NCI-H1694 (cell line): ENCODE measurements around the gene SLC5A1.
"Not testable (repeated sequence)": the region's sequence is repeated elsewhere in the genome, so short reads cannot be mapped to it uniquely, and the experiment has no call there.

Source experiments
- DNase-seq: peaks from one replicate; lab custom pipeline; 2025; lab: John Stamatoyannopoulos, UW

The SLC5A1 gene

GRCh38 chr22:32144496-32145274 is 101.6 kb downstream of the SLC5A1 start:
- DNase-seq, result no peak

DNA sequence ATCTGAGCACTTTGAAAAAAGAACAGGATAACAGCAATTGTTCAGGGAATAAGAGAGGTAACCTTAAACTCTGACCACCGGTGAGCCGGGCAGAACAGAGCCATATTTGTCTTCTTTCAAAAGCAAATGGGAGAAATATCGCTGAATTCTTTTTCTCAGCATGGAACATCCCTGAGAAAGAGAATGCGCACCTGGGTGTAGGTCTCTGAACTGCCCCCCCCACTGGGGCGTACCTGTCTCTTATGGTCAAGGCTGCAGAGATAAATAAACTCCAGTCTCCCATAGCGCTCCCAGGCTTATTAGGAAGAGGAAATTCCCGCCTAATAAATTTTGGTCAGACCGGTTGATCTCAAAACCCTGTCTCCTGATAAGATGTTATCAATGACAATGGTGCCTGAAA is 104.1 kb downstream of the SLC5A1 start:
- DNase-seq, result not testable (repeated sequence)

DNA sequence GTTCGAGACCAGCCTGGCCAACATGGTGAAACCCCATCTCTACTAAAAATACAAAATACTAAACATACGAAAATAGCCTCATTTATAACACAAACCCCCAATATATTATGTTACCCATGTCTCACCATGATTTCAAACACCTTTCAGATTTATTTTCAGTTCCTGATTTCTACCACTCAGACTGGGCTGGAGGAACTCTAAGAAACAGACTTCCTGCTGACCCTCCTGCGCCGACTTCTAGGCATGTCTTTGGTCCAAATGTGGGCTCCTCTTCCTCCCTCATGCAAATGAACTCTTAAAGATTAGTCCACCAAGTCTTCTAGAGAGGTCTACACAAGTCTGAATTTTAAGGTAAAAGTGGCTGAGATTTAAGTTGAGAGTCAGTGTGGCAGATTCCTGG is 105.3 kb downstream of the SLC5A1 start:
- DNase-seq, result not testable (repeated sequence)

DNA sequence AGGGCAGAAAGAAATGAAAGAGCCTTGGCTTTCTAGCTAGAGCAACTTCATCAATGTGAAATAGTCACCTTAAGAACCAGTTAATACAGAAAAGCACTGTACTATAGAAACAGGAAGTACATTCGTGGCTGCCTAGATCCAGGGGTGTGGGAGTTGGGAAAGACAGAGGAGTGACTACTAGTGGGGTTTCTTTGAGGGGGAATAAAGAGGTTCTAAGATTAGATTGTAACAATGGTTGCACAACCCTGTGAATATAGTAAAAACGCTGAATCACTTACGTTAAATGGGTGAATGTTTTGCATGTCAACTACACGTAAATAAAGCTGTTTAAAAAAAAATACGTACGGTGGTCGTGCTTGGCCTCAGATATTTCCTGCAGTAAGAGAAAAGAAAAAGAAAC is 107.6 kb downstream of the SLC5A1 start:
- DNase-seq, result not testable (repeated sequence)

DNA sequence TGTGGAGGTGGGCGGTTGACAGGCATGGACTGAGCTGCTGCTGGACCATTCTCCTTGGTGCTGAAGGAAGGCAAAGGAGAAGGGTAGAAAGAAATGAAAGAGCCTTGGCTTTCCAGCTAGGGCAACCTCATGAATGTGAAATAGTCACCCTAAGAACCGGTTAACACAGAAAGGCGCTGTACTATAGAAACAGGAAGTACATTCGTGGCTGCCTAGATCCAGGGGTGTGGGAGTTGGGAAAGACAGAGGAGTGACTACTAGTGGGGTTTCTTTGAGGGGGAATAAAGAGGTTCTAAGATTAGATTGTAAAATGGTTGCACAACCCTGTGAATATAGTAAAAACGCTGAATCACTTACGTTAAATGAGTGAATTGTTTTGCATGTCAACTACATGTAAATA is 108.6 kb downstream of the SLC5A1 start:
- not testable (repeated sequence) for DNase-seq

GRCh38 chr22:32154727-32155126 is 111.7 kb downstream of the SLC5A1 start:
- not testable (repeated sequence) for DNase-seq

- not testable (repeated sequence) for DNase-seq
Observed at GRCh38 chr22:32157632-32158031, 114.6 kb downstream of the SLC5A1 start.

- DNase-seq, result no peak
Observed at GRCh38 chr22:32158712-32159533, 115.9 kb downstream of the SLC5A1 start, which contains the start of gene C22orf42. Gene C22orf42 (minus strand): TSS chr22:32159303. CDS start chr22:32159215, 88 bp downstream.

DNA sequence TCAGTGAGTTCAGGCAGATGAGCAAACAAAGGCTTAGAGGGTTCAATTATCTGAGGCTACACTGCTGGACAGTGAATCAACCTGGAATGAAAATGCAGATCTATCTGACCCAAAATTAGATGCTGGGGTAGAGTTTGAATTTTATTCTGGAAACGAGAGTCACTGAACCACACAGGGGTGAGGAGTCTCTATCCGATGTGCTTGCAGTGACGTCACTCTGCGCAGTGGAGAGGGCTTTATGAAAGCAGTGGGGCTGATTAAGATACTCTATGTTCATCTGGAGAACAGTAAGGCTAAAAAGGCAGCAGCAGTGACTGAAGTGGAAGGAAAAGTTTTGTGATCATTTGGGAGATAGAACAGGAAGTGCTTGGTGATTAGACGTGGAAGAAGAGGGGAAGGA is 117.3 kb downstream of the SLC5A1 start:
- DNase-seq, result not testable (repeated sequence)
